RWPE2 (cell line): ENCODE data around the gene PMPCA.

Experiments
- ATAC-seq: fragments of 200-7000 bp; cut with Tn5 transposase; 3 replicates; pipeline ENCODE4 v1.9.1; 2021; ENCODE audit warnings: low read depth
- DNase-seq: peaks from one replicate; pipeline ENCODE4 v3.0.0-alpha.2; 2020; ENCODE audit warnings: low spot score
- H3K27ac ChIP-seq: fragments of 450-650 bp; 2 replicates; pipeline ENCODE4 v1.5.1; 2017; ENCODE audit warnings: mild to moderate bottlenecking; ENCODE audit not compliant: poor library complexity, severe bottlenecking
- H3K27me3 ChIP-seq: fragments of 250-450 bp; sonication (Bioruptor Pico); 2 replicates; pipeline ENCODE4 v1.5.1; 2021; ENCODE audit warnings: mild to moderate bottlenecking, moderate library complexity; ENCODE audit not compliant: insufficient read depth, poor library complexity, severe bottlenecking
- H3K36me3 ChIP-seq: fragments of 250-450 bp; sonication (Bioruptor Pico); 2 replicates; pipeline ENCODE4 v1.5.1; 2020; ENCODE audit warnings: low read depth, mild to moderate bottlenecking, moderate library complexity
- H3K4me1 ChIP-seq: fragments of 250-450 bp; sonication (Bioruptor Pico); 2 replicates; pipeline ENCODE4 v1.5.1; 2021; ENCODE audit warnings: mild to moderate bottlenecking, moderate library complexity; ENCODE audit not compliant: insufficient read depth, poor library complexity, severe bottlenecking
- H3K4me3 ChIP-seq: fragments of 250-450 bp; sonication (Bioruptor Pico); 2 replicates; pipeline ENCODE4 v1.5.1; 2021; ENCODE audit warnings: mild to moderate bottlenecking, moderate library complexity; ENCODE audit not compliant: severe bottlenecking
- H3K9me3 ChIP-seq: fragments of 250-450 bp; sonication (Bioruptor Pico); 2 replicates; pipeline ENCODE4 v1.5.1; 2021; ENCODE audit warnings: mild to moderate bottlenecking, moderate library complexity; ENCODE audit not compliant: severe bottlenecking
- CTCF ChIP-seq: fragments of 450-650 bp; IDR thresholded peaks from one replicate; pipeline ENCODE4 v1.5.1; 2017; ENCODE audit warnings: mild to moderate bottlenecking, moderate library complexity; ENCODE audit not compliant: poor library complexity, severe bottlenecking

PMPCA gene

DNA sequence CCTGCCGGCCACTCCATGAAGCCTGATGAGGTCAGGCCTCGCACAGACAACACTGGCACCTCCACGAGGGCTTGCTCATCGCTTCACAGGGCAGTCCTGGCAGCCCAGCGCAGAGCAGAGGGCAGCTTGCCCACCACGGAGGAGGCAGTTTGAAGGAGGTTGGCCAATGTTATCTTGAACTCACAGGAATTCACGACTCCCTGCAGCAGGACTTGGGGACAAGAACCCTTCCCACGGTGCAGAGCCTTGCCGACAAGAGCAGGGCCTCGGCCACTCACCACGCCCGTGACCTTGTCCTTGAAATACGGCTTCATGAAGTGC, 15.5 kb upstream of the PMPCA start:
- H3K27ac ChIP-seq, result no peak overlapping the region

DNA sequence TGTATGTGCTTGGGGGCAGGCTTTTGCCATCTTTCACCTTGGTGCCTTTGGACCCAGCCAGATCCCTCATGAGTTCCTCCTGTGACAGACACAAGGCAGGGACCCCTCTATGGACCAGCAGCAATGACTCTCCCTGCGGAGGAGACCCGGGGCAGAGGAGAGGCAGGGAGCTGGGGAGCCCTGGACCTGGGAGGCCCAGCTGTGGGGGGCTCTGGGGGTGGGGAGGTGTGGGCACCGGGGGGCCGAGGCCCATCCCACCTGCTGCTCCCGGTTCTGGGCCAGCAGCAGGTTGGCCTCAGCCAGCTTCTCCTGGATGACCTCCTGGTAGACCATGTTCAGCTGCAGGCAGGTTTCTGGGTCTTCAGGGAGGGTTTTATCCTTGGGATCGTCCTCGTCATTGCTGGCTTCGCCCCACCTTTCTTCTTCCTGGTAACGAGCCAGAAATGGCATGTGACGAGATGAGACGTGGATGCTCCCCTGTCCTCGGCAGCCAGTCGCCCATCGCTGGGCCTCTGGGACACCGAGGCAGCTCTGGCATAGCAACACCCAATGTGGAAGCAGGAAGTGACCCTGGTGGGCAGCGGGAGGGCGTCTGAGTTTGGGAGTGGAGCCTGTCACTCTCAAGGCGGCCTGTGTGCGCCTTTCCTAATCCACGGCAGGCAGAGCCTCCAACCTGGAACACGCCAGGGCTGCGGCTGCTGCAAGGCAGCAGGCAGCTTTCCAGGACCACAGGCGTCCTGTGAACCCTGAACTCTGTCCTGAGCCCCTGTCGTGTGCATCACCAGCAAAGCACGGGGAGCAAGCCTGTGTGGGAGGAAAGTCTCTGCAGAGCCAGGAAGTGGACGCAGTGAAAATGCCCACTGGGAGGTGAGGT, 14.9 kb upstream of the PMPCA start:
- Histone ChIP-seq H3K36me3 (peaks cover 75% of the 10 kb centered on the region), H3K4me3 (no peak overlapping the region), H3K27me3 (no peaks in the 10 kb centered on the region), H3K4me1 (no peaks in the 10 kb centered on the region), H3K9me3 (no peaks in the 10 kb centered on the region), H3K27ac (no peak overlapping the region)
- TF ChIP-seq CTCF, result no peak
- no peak for DNase-seq
- no peak for ATAC-seq

More for the DNA sequence above, 15.5 kb upstream of the PMPCA start:
- Histone ChIP-seq H3K4me1 (no peaks in the 10 kb centered on the region), H3K27me3 (no peaks in the 10 kb centered on the region), H3K9me3 (no peaks in the 10 kb centered on the region), H3K36me3 (peaks cover 78% of the 10 kb centered on the region), H3K4me3 (no peak overlapping the region)
- DNase-seq (no peak), ATAC-seq (no peak)
- no peak for TF ChIP-seq CTCF

DNA sequence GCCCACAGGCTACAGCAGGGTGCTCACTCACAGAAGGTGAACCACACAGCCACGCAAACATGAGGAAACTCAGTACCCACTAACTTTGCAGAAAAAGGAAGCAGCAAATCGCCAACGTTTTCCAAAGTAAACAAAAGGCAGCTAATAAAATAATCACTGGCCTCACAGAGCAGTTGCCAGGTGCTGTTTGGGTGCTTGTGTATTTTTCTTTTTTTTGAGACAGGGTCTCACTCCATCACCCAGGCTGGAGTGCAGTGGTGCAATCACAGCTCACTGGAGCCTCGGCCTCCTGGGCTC, 14.3 kb upstream of the PMPCA start:
- ATAC-seq (no peak), DNase-seq (no peak)
- Histone ChIP-seq H3K9me3 (no peaks in the 10 kb centered on the region), H3K27ac (no peak overlapping the region), H3K4me3 (no peak overlapping the region), H3K4me1 (no peaks in the 10 kb centered on the region), H3K27me3 (no peaks in the 10 kb centered on the region), H3K36me3 (peaks cover 70% of the 10 kb centered on the region)
- TF ChIP-seq CTCF, result no peak

DNA sequence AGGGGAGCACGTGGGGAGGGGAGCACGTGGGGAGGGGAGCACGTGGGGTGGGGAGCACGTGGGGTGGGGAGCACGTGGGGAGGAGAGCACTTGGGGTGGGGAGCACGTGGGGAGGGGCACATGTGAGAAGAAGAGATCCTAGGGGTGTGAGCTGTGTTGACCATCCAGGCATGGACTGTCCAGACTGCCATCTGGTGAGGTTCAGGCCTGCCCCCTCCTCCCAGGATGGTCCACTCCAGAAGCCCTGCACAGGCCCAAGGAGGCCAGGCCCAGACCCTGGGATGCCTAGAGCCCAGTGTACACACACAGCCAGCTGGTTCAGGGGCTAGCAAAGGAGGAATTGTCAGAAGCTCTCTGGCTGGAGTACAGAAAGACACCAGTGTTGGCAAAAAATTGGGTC, 12.8 kb upstream of the PMPCA start:
- Histone ChIP-seq H3K4me1 (no peaks in the 10 kb centered on the region), H3K9me3 (no peaks in the 10 kb centered on the region), H3K4me3 (no peak overlapping the region), H3K27ac (no peak overlapping the region), H3K27me3 (no peaks in the 10 kb centered on the region), H3K36me3 (peaks cover 61% of the 10 kb centered on the region)
- no peak for DNase-seq
- ATAC-seq, result no peak
- TF ChIP-seq CTCF, result no peak

- no peak for TF ChIP-seq CTCF
- ATAC-seq (no peak), DNase-seq (no peak)
- no peaks in the 10 kb centered on the region for H3K9me3 ChIP-seq
- peaks cover 55% of the 10 kb centered on the region for H3K36me3 ChIP-seq
- H3K4me1 ChIP-seq, result no peaks in the 10 kb centered on the region
- no peaks in the 10 kb centered on the region for H3K27me3 ChIP-seq
- H3K27ac ChIP-seq, result no peak overlapping the region
- H3K4me3 ChIP-seq, result no peak overlapping the region
Observed at GRCh38 chr9:136398286-136398685, 12.2 kb upstream of the PMPCA start.
